ENCODE measurements around the gene STAMBPL1.
"Not testable (repeated sequence)": the region's sequence is repeated elsewhere in the genome, so short reads cannot be mapped to it uniquely, and the experiment has no call there.

STAMBPL1 gene

GRCh38 chr10:88879534-88880281 lies at the start of gene STAMBPL1:
Gene STAMBPL1 (plus strand): TSS chr10:88880245. CDS start chr10:88901709, 21,464 bp downstream.
- DNase-seq (ENCODE audit: low read depth in 2 of 2): peak; percentile 46 to 54

DNA sequence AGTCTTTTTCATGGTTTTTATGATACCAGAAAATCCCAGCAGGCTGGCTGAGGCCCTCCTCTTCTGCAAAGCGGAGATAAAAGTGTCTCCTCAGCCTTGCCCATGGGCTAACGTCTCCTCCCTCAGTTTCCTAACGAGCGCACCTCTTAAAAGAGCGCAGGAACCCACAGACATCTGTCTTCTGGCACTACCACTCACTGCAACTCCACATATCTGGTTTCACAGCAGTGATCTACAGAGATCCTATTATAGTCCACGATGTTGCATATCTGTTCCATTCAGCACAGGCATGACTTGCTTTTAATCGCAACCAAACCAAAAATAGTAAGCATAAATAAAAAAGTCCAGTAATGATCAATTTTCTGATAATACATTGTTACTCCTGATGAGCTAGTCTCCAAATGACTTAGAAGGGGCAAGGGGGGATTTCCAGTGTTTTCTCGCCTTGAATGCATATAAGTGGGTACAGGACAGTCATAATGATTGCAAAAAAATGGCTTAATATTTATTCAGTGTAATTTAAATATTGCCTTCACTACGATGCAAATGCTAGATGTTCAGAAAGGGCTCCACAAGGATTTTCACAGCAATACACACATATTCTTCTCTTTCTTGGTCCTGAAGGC lies 49.3 kb upstream of the STAMBPL1 start:
- DNase-seq (ENCODE audit: low read depth in 2 of 2): no peak

GRCh38 chr10:88831709-88832108 lies 48.3 kb upstream of the STAMBPL1 start:
- no peak for DNase-seq (ENCODE audit: low read depth in 2 of 2)

GRCh38 chr10:88832376-88832775 lies 47.7 kb upstream of the STAMBPL1 start:
- DNase-seq (ENCODE audit: low read depth in 2 of 2): no peak

GRCh38 chr10:88833156-88833555 lies 46.9 kb upstream of the STAMBPL1 start:
- no peak for DNase-seq (ENCODE audit: low read depth in 2 of 2)

- no peak for DNase-seq (ENCODE audit: low read depth in 2 of 2)
These were observed 46.3 kb upstream of the STAMBPL1 start for GRCh38 chr10:88833723-88834122.

DNA sequence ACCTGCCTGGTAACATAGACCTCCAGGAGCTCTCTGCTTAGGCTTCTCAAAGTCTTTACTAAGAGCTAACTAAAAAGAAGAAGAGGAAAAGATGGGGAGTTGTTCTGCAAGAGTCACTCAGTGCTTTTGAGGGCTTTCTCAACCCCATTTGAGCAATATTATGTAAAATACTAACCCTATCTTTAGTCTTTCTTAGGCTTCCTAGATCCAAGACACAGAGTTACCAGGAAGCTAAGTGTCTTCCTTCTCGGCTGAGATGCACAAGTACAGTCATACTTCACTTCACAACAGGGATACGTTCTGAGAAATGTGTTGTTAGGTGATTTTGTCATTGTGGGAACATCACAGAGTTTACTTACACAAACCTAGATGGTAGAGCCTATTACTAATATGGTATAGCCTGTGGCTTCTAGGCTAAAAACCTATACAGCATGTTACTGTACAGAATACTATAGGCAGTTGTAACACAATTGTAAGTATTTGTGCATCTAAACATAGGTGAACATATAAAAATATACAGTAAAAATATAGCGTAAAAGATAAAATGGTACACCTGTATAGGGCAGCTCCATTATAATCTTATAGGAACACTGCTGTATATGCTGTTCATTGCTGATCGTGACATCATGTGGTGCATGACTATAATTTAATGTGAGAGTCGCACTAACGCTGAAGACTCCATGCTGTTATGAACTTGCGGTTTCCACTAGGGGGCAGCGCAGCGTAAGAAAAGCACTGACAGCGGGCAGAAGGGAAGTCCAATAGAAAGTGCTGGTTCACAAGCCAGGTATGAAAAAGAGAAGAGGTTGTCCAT lies 44.7 kb upstream of the STAMBPL1 start:
- DNase-seq (ENCODE audit: low read depth in 2 of 2): peak; percentile 67 to 80

GRCh38 chr10:88835910-88836221 lies 44.2 kb upstream of the STAMBPL1 start:
- no peak for DNase-seq (ENCODE audit: low read depth in 2 of 2)

GRCh38 chr10:88837632-88838031 lies 42.4 kb upstream of the STAMBPL1 start:
- DNase-seq (ENCODE audit: low read depth in 2 of 2): not testable (repeated sequence)

DNA sequence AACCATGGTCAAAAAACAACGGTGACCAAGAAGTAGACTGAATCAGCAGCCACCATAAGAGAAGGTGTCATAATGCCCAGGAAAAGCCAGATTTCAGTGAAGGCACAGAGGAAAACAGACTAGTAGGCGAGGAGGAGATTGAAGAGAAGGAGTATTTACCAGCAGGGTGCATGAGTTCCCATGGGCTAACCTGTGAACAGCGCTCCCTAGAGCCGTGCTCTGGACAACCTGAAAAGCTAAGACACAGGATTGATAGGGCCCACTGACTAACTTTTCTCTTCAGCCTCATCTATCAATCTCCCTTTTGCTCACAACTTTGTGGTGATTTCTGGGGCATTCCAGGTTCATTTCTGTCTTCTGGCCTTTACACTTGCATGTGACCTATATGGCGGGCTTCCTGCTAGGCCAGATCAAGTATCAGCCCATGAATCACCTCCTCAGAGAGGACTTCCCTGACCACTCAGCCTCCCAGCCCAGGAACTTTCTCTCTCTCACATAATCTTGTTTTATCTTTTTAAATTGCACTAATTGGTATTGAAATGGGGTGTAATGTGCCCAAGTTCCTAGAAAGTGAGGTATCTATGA lies 41.2 kb upstream of the STAMBPL1 start:
- no peak for DNase-seq (ENCODE audit: low read depth in 2 of 2)

GRCh38 chr10:88840104-88840503 lies 39.9 kb upstream of the STAMBPL1 start:
- DNase-seq (ENCODE audit: low read depth in 2 of 2): no peak

DNA sequence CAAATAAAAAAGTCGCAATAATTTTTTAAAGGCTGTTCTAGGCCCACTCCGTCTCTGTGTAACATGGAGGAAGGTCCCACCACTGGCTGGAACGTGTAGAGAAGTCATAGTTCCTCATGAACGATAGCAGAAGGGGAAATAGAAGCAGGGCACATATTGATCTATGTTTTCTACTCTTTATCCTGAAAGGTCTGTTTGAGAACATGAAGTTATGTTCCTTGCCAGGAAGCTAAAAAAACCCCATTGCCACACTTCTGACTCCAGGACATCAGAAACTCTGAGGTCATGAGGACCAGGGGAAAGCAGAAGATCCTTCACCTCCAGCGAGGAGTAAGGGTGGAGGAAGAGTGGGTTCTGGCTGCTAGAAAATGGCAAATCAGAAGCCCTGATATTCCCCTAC lies 39.2 kb upstream of the STAMBPL1 start:
- DNase-seq (ENCODE audit: low read depth in 2 of 2): no peak

DNA sequence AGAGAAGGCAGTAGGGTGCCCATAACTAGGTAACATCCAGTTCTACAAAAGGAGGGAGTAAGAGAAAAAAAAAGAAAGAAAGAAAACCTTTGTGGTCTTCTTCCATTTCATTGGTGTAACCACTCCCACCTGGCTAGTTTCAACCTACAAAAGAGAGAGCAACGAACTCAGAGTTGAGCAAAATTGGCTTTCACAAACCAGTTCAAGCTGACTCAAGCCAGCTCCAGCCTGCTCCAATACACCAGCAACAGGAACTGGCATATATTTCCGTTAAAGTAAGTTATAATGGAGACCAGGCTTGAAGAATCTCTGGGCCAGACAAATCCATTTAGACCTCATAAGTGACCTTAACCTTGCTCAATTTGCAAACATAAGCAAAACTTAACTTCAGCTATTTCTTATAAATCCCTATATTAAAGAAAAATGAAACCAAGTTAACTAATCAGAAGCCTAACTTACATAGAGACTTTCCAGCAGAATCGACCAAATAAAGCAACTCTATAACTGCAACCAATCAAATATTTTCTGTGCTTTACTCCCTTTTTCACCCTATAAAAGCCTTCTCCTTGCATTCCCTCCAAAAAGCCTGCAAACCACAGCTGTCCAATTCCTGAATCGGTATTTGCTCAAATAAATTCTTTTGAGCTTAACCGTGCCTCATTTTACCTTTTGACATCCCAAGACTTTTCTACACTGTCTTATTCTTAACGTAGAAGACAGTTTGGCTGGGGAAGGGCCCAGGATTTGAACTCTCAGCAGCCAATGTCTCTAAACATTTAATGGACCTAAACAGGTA lies 38.5 kb upstream of the STAMBPL1 start:
- DNase-seq (ENCODE audit: low read depth in 2 of 2): no peak

GRCh38 chr10:88843171-88843570 lies 36.9 kb upstream of the STAMBPL1 start:
- no peak for DNase-seq (ENCODE audit: low read depth in 2 of 2)

GRCh38 chr10:88848499-88848898 lies 31.5 kb upstream of the STAMBPL1 start:
- DNase-seq (ENCODE audit: low read depth in 2 of 2): no peak

DNA sequence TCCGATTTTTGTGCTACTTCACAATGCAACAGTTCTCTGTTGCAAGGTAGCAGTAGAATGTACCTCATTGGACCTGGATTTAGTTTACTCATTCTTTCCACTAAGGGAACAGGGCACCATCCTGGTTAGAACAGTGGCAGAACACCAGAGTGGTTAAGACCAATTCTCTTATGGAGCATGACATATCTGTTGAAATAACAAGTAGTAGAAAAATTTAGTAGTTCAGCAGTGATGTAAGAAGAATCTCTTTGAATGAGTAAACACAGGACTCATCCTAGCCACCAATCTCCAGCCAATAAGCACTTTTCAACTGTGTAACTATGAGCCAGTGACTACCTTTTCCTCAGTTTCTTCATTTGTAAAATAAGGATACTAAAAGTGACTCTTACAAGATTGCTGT lies 30.8 kb upstream of the STAMBPL1 start:
- DNase-seq (ENCODE audit: low read depth in 2 of 2): no peak

GRCh38 chr10:88850712-88851111 lies 29.3 kb upstream of the STAMBPL1 start:
- no peak for DNase-seq (ENCODE audit: low read depth in 2 of 2)

GRCh38 chr10:88851706-88852105 lies 28.3 kb upstream of the STAMBPL1 start, which contains the start of gene ANKRD22:
Gene ANKRD22 (minus strand): TSS chr10:88851844. CDS start chr10:88851607, 237 bp downstream.
- DNase-seq (ENCODE audit: low read depth in 2 of 2): no peak

GRCh38 chr10:88852327-88852726 lies 27.7 kb upstream of the STAMBPL1 start:
- no peak for DNase-seq (ENCODE audit: low read depth in 2 of 2)

DNA sequence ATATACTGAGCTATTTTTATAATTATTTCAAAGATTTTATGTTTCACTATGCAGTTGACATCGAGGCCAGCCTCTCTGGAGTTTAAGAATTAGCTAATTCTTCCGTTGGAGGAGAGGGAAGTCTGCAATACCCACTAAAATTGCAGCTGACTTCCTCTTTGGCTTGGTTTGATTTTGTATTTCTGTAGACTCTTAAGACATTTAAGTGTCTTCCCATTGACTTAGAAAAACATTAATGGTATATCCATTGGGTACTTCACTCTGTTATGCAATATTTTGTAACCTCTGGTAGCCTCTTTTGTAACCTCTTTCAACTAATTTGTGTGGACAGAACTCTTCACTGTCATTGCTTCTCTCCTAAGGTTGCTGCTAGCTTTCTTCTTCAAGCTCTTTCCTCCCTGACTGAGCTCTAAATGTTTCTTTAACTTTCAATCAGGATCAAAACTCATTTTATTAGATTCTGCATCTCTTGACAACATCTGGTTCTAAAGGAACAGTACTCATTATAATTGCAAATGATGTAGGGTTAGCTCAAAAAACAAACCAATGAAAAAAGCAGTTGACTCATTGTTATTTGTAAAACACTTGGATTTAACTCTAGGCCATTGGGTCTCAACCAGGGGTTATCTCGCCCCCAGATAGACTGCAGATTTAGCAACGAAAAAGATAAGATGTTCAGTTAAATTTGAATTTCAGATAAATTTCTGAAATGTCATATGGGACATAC lies 26.7 kb upstream of the STAMBPL1 start:
- DNase-seq (ENCODE audit: low read depth in 2 of 2): no peak

DNA sequence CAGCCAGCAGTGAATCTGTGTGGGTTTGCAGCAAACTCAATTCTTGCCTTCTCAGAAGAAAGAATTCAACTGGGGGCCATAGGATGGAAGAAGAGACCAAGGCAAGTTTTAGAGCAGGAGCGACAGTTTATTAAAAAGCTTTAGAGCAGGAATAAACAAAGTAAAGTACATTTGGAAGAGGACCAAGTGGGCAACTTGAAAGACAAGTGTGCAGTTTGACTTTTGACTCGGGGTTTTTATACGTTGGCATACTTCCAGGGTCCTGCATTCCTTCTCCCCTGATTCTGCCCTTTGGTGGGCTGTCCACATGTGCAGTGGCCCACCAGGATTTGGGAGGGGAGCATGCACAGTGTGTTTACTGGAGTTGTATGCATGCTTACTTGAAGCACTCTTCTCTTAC lies 25.4 kb upstream of the STAMBPL1 start:
- no peak for DNase-seq (ENCODE audit: low read depth in 2 of 2)

Data from stimulated activated CD8-positive, alpha-beta memory T cell treated with anti-CD3 and anti-CD28 coated beads, Interleukin-15, amount 100 ng/mL, for 4 hours (primary cell).